ENCODE measurements around the gene CBLN2.

CBLN2 gene

GRCh38 chr18:72544092-72544886 is at the start of gene CBLN2:
CBLN2 (minus strand) TSS chr18:72544342; CDS start chr18:72542160, 2,182 bp downstream.
- no peak for TF ChIP-seq POLR2A (IDR thresholded peaks at IDR 0.05; ENCODE audit: low read depth, low read length)
- DNase-seq (ENCODE audit: insufficient read length, low spot score) (peak; percentile 45), FAIRE-seq (no peak)

GRCh38 chr18:72588360-72588759 is 44.2 kb upstream of the CBLN2 start:
- FAIRE-seq (no peak), DNase-seq (ENCODE audit: insufficient read length, low spot score) (no peak)
- no peak for TF ChIP-seq POLR2A (IDR thresholded peaks at IDR 0.05; ENCODE audit: low read depth, low read length)

- DNase-seq (ENCODE audit: insufficient read length, low spot score) = no peak
- FAIRE-seq = no peak
- no peak for TF ChIP-seq POLR2A (IDR thresholded peaks at IDR 0.05; ENCODE audit: low read depth, low read length)
Measured at GRCh38 chr18:72584787-72585186, 40.6 kb upstream of the CBLN2 start.

- no peak for TF ChIP-seq POLR2A (IDR thresholded peaks at IDR 0.05; ENCODE audit: low read depth, low read length)
- DNase-seq (ENCODE audit: insufficient read length, low spot score) = no peak
- FAIRE-seq = no peak
Measured at GRCh38 chr18:72581976-72582375, 37.8 kb upstream of the CBLN2 start.

GRCh38 chr18:72572896-72573295 is 28.8 kb upstream of the CBLN2 start:
- TF ChIP-seq POLR2A (IDR thresholded peaks at IDR 0.05; ENCODE audit: low read depth, low read length) = no peak
- FAIRE-seq = no peak
- no peak for DNase-seq (ENCODE audit: insufficient read length, low spot score)

- no peak for FAIRE-seq
- TF ChIP-seq POLR2A (IDR thresholded peaks at IDR 0.05; ENCODE audit: low read depth, low read length) = no peak
- no peak for DNase-seq (ENCODE audit: insufficient read length, low spot score)
Measured at GRCh38 chr18:72566290-72566689, 22.1 kb upstream of the CBLN2 start.

- no peak for TF ChIP-seq POLR2A (IDR thresholded peaks at IDR 0.05; ENCODE audit: low read depth, low read length)
- DNase-seq (ENCODE audit: insufficient read length, low spot score) (no peak), FAIRE-seq (no peak)
Measured at GRCh38 chr18:72555968-72556367, 11.8 kb upstream of the CBLN2 start.

- no peak for TF ChIP-seq POLR2A (IDR thresholded peaks at IDR 0.05; ENCODE audit: low read depth, low read length)
- FAIRE-seq = no peak
- no peak for DNase-seq (ENCODE audit: insufficient read length, low spot score)
Measured at GRCh38 chr18:72555101-72555500, 11.0 kb upstream of the CBLN2 start.

- TF ChIP-seq POLR2A (IDR thresholded peaks at IDR 0.05; ENCODE audit: low read depth, low read length) = no peak
- FAIRE-seq (no peak), DNase-seq (ENCODE audit: insufficient read length, low spot score) (no peak)
Measured at GRCh38 chr18:72543357-72544055, 636 bp downstream of the CBLN2 start.

GRCh38 chr18:72542984-72543356 is 1.2 kb downstream of the CBLN2 start:
- no peak for FAIRE-seq
- DNase-seq (ENCODE audit: insufficient read length, low spot score) = no peak
- no peak for TF ChIP-seq POLR2A (IDR thresholded peaks at IDR 0.05; ENCODE audit: low read depth, low read length)

GRCh38 chr18:72542342-72542741 is 1.8 kb downstream of the CBLN2 start:
- no peak for TF ChIP-seq POLR2A (IDR thresholded peaks at IDR 0.05; ENCODE audit: low read depth, low read length)
- no peak for DNase-seq (ENCODE audit: insufficient read length, low spot score)

GRCh38 chr18:72541871-72542332 is 2.2 kb downstream of the CBLN2 start:
- no peak for DNase-seq (ENCODE audit: insufficient read length, low spot score)
- TF ChIP-seq POLR2A (IDR thresholded peaks at IDR 0.05; ENCODE audit: low read depth, low read length) = no peak
- FAIRE-seq = no peak

More at GRCh38 chr18:72542342-72542741, 1.8 kb downstream of the CBLN2 start:
- no peak for FAIRE-seq

- no peak for DNase-seq (ENCODE audit: insufficient read length, low spot score)
- TF ChIP-seq POLR2A (IDR thresholded peaks at IDR 0.05; ENCODE audit: low read depth, low read length) = no peak
- no peak for FAIRE-seq
Measured at GRCh38 chr18:72539901-72540300, 4.2 kb downstream of the CBLN2 start.

GRCh38 chr18:72530622-72531021 is 13.5 kb downstream of the CBLN2 start:
- FAIRE-seq (no peak), DNase-seq (ENCODE audit: insufficient read length, low spot score) (no peak)
- TF ChIP-seq POLR2A (IDR thresholded peaks at IDR 0.05; ENCODE audit: low read depth, low read length) = no peak

- FAIRE-seq (no peak), DNase-seq (ENCODE audit: insufficient read length, low spot score) (no peak)
- no peak for TF ChIP-seq POLR2A (IDR thresholded peaks at IDR 0.05; ENCODE audit: low read depth, low read length)
Measured at GRCh38 chr18:72504866-72505265, 39.3 kb downstream of the CBLN2 start.
